IMR-90 (cell line): Measurements from ENCODE around the gene GPR139. TPM values are rescaled to one million over a fixed set of nuclear protein-coding genes. Genes with fewer than 3 reads are reported as not detected.

Source experiments
- ATAC-seq: fragments of 200-7000 bp; cut with Tn5 transposase; 2 replicates; pipeline ENCODE4 v1.9.1; 2020; ENCODE audit warnings: low read depth, mild to moderate bottlenecking, moderate library complexity
- BruUV-seq: library from RNA; stranded (reverse); fragments of 400-500 nt; replicated peaks from 2 replicates; lab custom pipeline; 2021; lab: Mats Ljungman, UMichigan
- CTCF ChIA-PET: fragments of 300-600 bp; formaldehyde crosslinking; extraction: SDS; loops from one replicate; lab custom pipeline; 2021; ENCODE audit warnings: antibody characterized with exemption; lab: Yijun Ruan, JAX
- POLR2A ChIA-PET: fragments of 300-600 bp; sonication (Branson Sonifier 250); formaldehyde crosslinking; loops from one replicate; lab custom pipeline; 2022; ENCODE audit warnings: antibody characterized with exemption; ENCODE audit not compliant: unreplicated experiment; lab: Charles Lee
- DNase-seq: peaks from one replicate; pipeline ENCODE4 v3.0.0; 2013
- H2AFZ ChIP-seq: replicated peaks from 2 replicates; pipeline ENCODE3; 2013; ENCODE audit warnings: low read length, mild to moderate bottlenecking; ENCODE audit not compliant: poor library complexity
- H2AK5ac ChIP-seq: 2 replicates; pipeline ENCODE4 v1.6.1; 2013; ENCODE audit warnings: low read depth, low read length, inconsistent platforms
- H2AK9ac ChIP-seq: replicated peaks from 2 replicates; pipeline ENCODE3; 2013; ENCODE audit warnings: mild to moderate bottlenecking, low read depth, low read length, moderate library complexity; ENCODE audit not compliant: poor library complexity
- H2BK120ac ChIP-seq: 2 replicates; pipeline ENCODE4 v1.6.1; 2013; ENCODE audit warnings: low read depth, low read length, inconsistent platforms
- H2BK15ac ChIP-seq: 3 replicates; pipeline ENCODE4 v1.6.1; 2013; ENCODE audit warnings: low read depth, low read length, inconsistent platforms
- H2BK20ac ChIP-seq: 2 replicates; pipeline ENCODE4 v1.6.1; 2013; ENCODE audit warnings: low read depth, mild to moderate bottlenecking, inconsistent platforms, low read length, moderate library complexity
- H2BK5ac ChIP-seq: 2 replicates; pipeline ENCODE4 v1.6.1; 2013; ENCODE audit warnings: mild to moderate bottlenecking, low read depth, low read length, inconsistent platforms; ENCODE audit not compliant: poor library complexity, severe bottlenecking
- H3K14ac ChIP-seq: replicated peaks from 2 replicates; pipeline ENCODE4 v1.6.1; 2013; ENCODE audit warnings: low read depth, low read length, inconsistent platforms
- H3K18ac ChIP-seq: 2 replicates; pipeline ENCODE4 v1.6.1; 2013; ENCODE audit warnings: low read depth, low read length, control low read depth
- H3K23ac ChIP-seq: 2 replicates; pipeline ENCODE4 v1.6.1; 2013; ENCODE audit warnings: low read depth, low read length, inconsistent platforms
- H3K27ac ChIP-seq: 2 replicates; pipeline ENCODE4 v1.5.1; 2013; ENCODE audit warnings: mild to moderate bottlenecking, control low read depth, low read length; ENCODE audit not compliant: insufficient read depth
- H3K27me3 ChIP-seq: 2 replicates; pipeline ENCODE4 v1.6.1; 2013; ENCODE audit warnings: low read length; ENCODE audit not compliant: control insufficient read depth, insufficient read depth
- H3K36me3 ChIP-seq: 2 replicates; pipeline ENCODE4 v1.6.1; 2013; ENCODE audit warnings: low read length, mixed read lengths; ENCODE audit not compliant: control insufficient read depth, insufficient read depth
- H3K4ac ChIP-seq: 2 replicates; pipeline ENCODE4 v1.6.1; 2013; ENCODE audit warnings: low read depth, low read length, inconsistent platforms
- H3K4me1 ChIP-seq: 2 replicates; pipeline ENCODE4 v1.6.1; 2013; ENCODE audit warnings: low read length, mixed read lengths; ENCODE audit not compliant: control insufficient read depth, insufficient read depth
- H3K4me2 ChIP-seq: 2 replicates; pipeline ENCODE4 v1.6.1; 2013; ENCODE audit warnings: low read depth, mild to moderate bottlenecking, control low read depth, low read length, moderate library complexity
- H3K4me3 ChIP-seq: 2 replicates; pipeline ENCODE4 v1.5.1; 2013; ENCODE audit warnings: low read depth, mild to moderate bottlenecking, control low read depth, low read length, moderate library complexity; ENCODE audit not compliant: insufficient read depth
- H3K56ac ChIP-seq: 2 replicates; pipeline ENCODE4 v1.6.1; 2013; ENCODE audit warnings: low read length, inconsistent platforms; ENCODE audit not compliant: insufficient read depth; ENCODE audit errors: extremely low read depth
- H3K79me1 ChIP-seq, 2 experiments: 2 replicates each; pipeline ENCODE4 v1.6.1; 2013; ENCODE audit warnings: low read length in 2 of 2, inconsistent platforms in 1 of 2, low read depth in 1 of 2
- H3K9ac ChIP-seq: 2 replicates; pipeline ENCODE4 v1.6.1; 2013; ENCODE audit warnings: low read depth, low read length, control low read depth
- H3K9me1 ChIP-seq: 2 replicates; pipeline ENCODE4 v1.6.1; 2013; ENCODE audit warnings: low read length, inconsistent platforms; ENCODE audit not compliant: insufficient read depth
- H3K9me3 ChIP-seq: 2 replicates; pipeline ENCODE4 v1.6.1; 2013; ENCODE audit warnings: low read length; ENCODE audit not compliant: control insufficient read depth, insufficient read depth
- H4K20me1 ChIP-seq: 2 replicates; pipeline ENCODE4 v1.6.1; 2013; ENCODE audit warnings: low read length, inconsistent platforms; ENCODE audit not compliant: insufficient read depth
- H4K5ac ChIP-seq: 2 replicates; pipeline ENCODE4 v1.6.1; 2013; ENCODE audit warnings: mild to moderate bottlenecking, low read depth, low read length, control low read depth
- H4K8ac ChIP-seq, 2 experiments: 2 replicates each; pipeline ENCODE4 v1.6.1; 2013; ENCODE audit warnings: low read depth in 2 of 2, low read length in 2 of 2, control low read depth in 1 of 2, inconsistent platforms in 1 of 2
- H4K91ac ChIP-seq: 2 replicates; pipeline ENCODE4 v1.6.1; 2013; ENCODE audit warnings: low read depth, low read length, inconsistent platforms; ENCODE audit not compliant: insufficient read depth
- BHLHE40 ChIP-seq: fragments of 150-350 bp; IDR thresholded peaks from 2 replicates; pipeline ENCODE4 v1.6.1; 2016; ENCODE audit warnings: mild to moderate bottlenecking, low read depth, low read length
- CEBPB ChIP-seq: IDR thresholded peaks from 2 replicates; pipeline ENCODE4 v1.6.1; 2012; ENCODE audit warnings: low read depth, low read length, improper control_type of control experiment
- CHD1 ChIP-seq: IDR thresholded peaks from 2 replicates; pipeline ENCODE4 v1.6.1; 2012; ENCODE audit warnings: low read depth, low read length, improper control_type of control experiment
- CTCF ChIP-seq: conservative IDR thresholded peaks from 2 replicates; pipeline ENCODE4 v1.5.1; 2012; ENCODE audit warnings: mild to moderate bottlenecking, low read depth, low read length, improper control_type of control experiment
- FOS ChIP-seq: fragments of 150-350 bp; IDR thresholded peaks from 2 replicates; pipeline ENCODE4 v1.6.1; 2016; ENCODE audit warnings: low read depth, low read length
- MAFK ChIP-seq: IDR thresholded peaks from 2 replicates; pipeline ENCODE4 v1.6.1; 2012; ENCODE audit warnings: low read depth, low read length, improper control_type of control experiment
- MXI1 ChIP-seq: IDR thresholded peaks from 2 replicates; pipeline ENCODE4 v1.6.1; 2012; ENCODE audit warnings: low read depth, mild to moderate bottlenecking, low read length, moderate library complexity, borderline replicate concordance
- NFE2L2 ChIP-seq: fragments of 150-350 bp; IDR thresholded peaks from 2 replicates; pipeline ENCODE4 v1.6.1; 2016; ENCODE audit warnings: low read depth, mild to moderate bottlenecking, low read length
- POLR2A ChIP-seq: IDR thresholded peaks from 2 replicates; pipeline ENCODE4 v1.6.1; 2012; ENCODE audit warnings: mild to moderate bottlenecking, low read depth, low read length
- RAD21 ChIP-seq: IDR thresholded peaks from 2 replicates; pipeline ENCODE4 v1.6.1; 2012; ENCODE audit warnings: low read length, improper control_type of control experiment
- RCOR1 ChIP-seq: IDR thresholded peaks from 2 replicates; pipeline ENCODE4 v1.6.1; 2012; ENCODE audit warnings: mild to moderate bottlenecking, low read length, improper control_type of control experiment; ENCODE audit not compliant: insufficient replicate concordance
- RFX5 ChIP-seq: IDR thresholded peaks from 2 replicates; pipeline ENCODE4 v1.8.0; 2012; ENCODE audit warnings: low read depth, mild to moderate bottlenecking, low read length, moderate library complexity
- SMC3 ChIP-seq: fragments of 150-350 bp; IDR thresholded peaks from 2 replicates; pipeline ENCODE4 v1.6.1; 2016; ENCODE audit warnings: low read depth, mild to moderate bottlenecking, antibody characterized with exemption, low read length, moderate library complexity
- WGBS, 2 experiments: methylation state at CpG; one replicate each; pipeline versions ENCODE4 v1.1.5 to v1.1.7; 2013; ENCODE audit warnings: missing lambda C conversion rate in 2 of 2; ENCODE audit not compliant: insufficient read length in 1 of 2; ENCODE audit errors: extremely low coverage in 2 of 2; 5-methylcytosine and 5-hydroxymethylcytosine counted together
- dilution Hi-C: fragments of 300-500 bp; cut with HindIII; formaldehyde crosslinking; loops from one replicate; pipeline ENCODE4 v1.14.3; 2018; ENCODE audit warnings: low sequenced_read_pairs; ENCODE audit not compliant: unreplicated experiment
- in situ Hi-C: fragments of 300-500 bp; cut with MboI; formaldehyde crosslinking; loops from 3 replicates; pipeline ENCODE4 v1.14.3; 2019; ENCODE audit warnings: low sequenced_read_pairs, inconsistent platforms, mixed read lengths
- intact Hi-C: fragments of 100-400 bp; cut with micrococcal nuclease; formaldehyde crosslinking; loops from 2 replicates; pipeline ENCODE4 v1.10.0; 2022
- polyA plus RNA-seq, 3 experiments: library from polyadenylated mRNA; depleted of rRNA; stranded (reverse); fragments of >200 nt; gene quantifications; 2 replicates each; pipeline ENCODE4 v1.2.3, GENCODE V29; 2012; ENCODE audit warnings: low replicate concordance in 1 of 3
- total RNA-seq: library from RNA; depleted of rRNA; stranded (reverse); fragments of >200 nt; gene quantifications from 2 replicates; pipeline ENCODE4 v1.2.3, GENCODE V29; 2012
- TF ChIP-seq, protein P1 (sequence below): fragments of 150-350 bp; IDR thresholded peaks from 2 replicates; pipeline ENCODE4 v1.6.1; 2017; ENCODE audit warnings: mild to moderate bottlenecking, antibody characterized with exemption, low read length, low read depth
- TF ChIP-seq, protein P2 (sequence below): fragments of 150-350 bp; IDR thresholded peaks from 2 replicates; pipeline ENCODE4 v1.6.1; 2016; ENCODE audit warnings: low read depth, mild to moderate bottlenecking, low read length, moderate library complexity, borderline replicate concordance

The GPR139 gene
- total and polyA plus RNA-seq, 2 of the 4 experiments (the other 2 are of a cell fraction): not detected

- H3K9me1 ChIP-seq: no peaks in the 10 kb centered on the region
- in situ Hi-C loops (no loop called here), intact Hi-C loops (no loop called here), dilution Hi-C loops (no loop called here)
- no peaks in the 10 kb centered on the region for H4K20me1 ChIP-seq
- no peak overlapping the region for H3K18ac ChIP-seq
- no peak overlapping the region for H3K56ac ChIP-seq
- TF ChIP-seq NFE2L2 (no peak), MXI1 (no peak), FOS (no peak), MAFK (no peak), BHLHE40 (no peak), CHD1 (no peak), CEBPB (no peak), RFX5 (no peak), SMC3 (no peak), RCOR1 (no peak), POLR2A (no peak), CTCF (no peak), RAD21 (no peak)
- TF ChIP-seq, protein P1, sequence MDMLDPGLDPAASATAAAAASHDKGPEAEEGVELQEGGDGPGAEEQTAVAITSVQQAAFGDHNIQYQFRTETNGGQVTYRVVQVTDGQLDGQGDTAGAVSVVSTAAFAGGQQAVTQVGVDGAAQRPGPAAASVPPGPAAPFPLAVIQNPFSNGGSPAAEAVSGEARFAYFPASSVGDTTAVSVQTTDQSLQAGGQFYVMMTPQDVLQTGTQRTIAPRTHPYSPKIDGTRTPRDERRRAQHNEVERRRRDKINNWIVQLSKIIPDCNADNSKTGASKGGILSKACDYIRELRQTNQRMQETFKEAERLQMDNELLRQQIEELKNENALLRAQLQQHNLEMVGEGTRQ: no peak
- TF ChIP-seq, protein P2, sequence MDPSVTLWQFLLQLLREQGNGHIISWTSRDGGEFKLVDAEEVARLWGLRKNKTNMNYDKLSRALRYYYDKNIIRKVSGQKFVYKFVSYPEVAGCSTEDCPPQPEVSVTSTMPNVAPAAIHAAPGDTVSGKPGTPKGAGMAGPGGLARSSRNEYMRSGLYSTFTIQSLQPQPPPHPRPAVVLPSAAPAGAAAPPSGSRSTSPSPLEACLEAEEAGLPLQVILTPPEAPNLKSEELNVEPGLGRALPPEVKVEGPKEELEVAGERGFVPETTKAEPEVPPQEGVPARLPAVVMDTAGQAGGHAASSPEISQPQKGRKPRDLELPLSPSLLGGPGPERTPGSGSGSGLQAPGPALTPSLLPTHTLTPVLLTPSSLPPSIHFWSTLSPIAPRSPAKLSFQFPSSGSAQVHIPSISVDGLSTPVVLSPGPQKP: no peak
- no peaks in the 10 kb centered on the region for H3K36me3 ChIP-seq
- no peak overlapping the region for H2BK120ac ChIP-seq
- no peaks in the 10 kb centered on the region for H3K79me1 ChIP-seq
- DNase-seq (no peak), ATAC-seq (no peak)
- no peak overlapping the region for H4K91ac ChIP-seq
- no peak overlapping the region for H4K5ac ChIP-seq
- H3K9me3 ChIP-seq: no peaks in the 10 kb centered on the region; the same call in 1 of the 2 replicates
- H3K23ac ChIP-seq: no peak overlapping the region
- H3K27me3 ChIP-seq: no peaks in the 10 kb centered on the region
- no peak overlapping the region for H2BK15ac ChIP-seq
- no peak overlapping the region for H3K4me3 ChIP-seq
- no peak overlapping the region for H4K8ac ChIP-seq
- BruUV-seq: no TSS peak
- H3K4me1 ChIP-seq: no peaks in the 10 kb centered on the region
- no peak overlapping the region for H2BK20ac ChIP-seq
- H3K4ac ChIP-seq: no peak overlapping the region
- H2BK5ac ChIP-seq: no peak overlapping the region
- H3K9ac ChIP-seq: no peak overlapping the region
- ChIA-PET CTCF (no interaction called here), POLR2A (no interaction called here)
- no peak overlapping the region for H3K27ac ChIP-seq
- no peak overlapping the region for H3K14ac ChIP-seq
- H2AK9ac ChIP-seq: no peak overlapping the region
- H3K4me2 ChIP-seq: no peak overlapping the region
- WGBS, 2 experiments: no CpG with 5 or more reads among the region's 3 CpGs
- H2AFZ ChIP-seq: no peak overlapping the region
- no peak overlapping the region for H2AK5ac ChIP-seq
Measured at GRCh38 chr16:20004931-20005330, 68.8 kb downstream of the GPR139 start.
